ENCODE data around the gene JCAD.
"Not testable (repeated sequence)": the region's sequence is repeated elsewhere in the genome, so short reads cannot be mapped to it uniquely, and the experiment has no call there.

JCAD gene

GRCh38 chr10:29982997-29983648 lies 76.3 kb downstream of the JCAD start:
- DNase-seq (ENCODE audit: low read depth in 2 of 2), result no peak

- DNase-seq (ENCODE audit: low read depth in 2 of 2), result no peak
These were observed 77.9 kb downstream of the JCAD start for GRCh38 chr10:29981510-29981909.

DNA sequence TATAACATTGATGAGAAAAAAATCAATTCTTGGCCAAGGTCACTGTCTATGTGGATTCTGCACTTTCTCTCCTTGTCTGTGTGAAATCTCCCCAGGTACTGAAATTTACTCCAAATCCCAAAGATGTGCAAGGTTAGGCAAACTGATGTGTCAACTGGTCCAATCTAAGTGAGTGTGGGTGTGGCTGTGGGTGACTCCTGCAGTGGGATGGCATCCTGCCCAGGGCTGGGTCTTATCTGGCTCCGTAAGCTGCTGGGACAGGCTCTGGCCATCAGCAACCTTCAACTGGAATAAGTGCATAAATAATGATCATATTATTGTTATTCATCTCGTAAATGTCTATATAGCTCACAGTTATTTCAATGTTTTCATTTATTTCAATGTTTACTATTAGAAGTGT lies 79.3 kb downstream of the JCAD start:
- no peak for DNase-seq (ENCODE audit: low read depth in 2 of 2)

DNA sequence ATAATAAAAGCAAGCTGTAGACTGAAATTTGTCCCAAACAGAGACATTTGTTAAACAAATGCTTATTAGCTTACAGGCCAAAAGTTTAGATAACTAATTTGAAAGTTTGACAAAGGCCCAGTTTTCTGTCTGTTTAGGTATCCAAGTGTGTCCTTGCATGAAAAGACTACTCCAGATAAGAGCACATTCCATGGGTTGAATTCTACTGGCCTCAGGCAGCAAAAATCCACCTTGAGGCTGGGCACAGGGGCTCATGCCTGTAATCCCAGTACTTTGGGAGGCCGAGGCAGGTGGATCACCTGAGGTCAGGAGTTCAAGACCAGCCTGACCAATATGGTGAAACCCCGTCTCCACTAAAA lies 80.0 kb downstream of the JCAD start:
- DNase-seq (ENCODE audit: low read depth in 2 of 2), result not testable (repeated sequence)

- no peak for DNase-seq (ENCODE audit: low read depth in 2 of 2)
These were observed 82.2 kb downstream of the JCAD start for GRCh38 chr10:29977171-29977570.

DNA sequence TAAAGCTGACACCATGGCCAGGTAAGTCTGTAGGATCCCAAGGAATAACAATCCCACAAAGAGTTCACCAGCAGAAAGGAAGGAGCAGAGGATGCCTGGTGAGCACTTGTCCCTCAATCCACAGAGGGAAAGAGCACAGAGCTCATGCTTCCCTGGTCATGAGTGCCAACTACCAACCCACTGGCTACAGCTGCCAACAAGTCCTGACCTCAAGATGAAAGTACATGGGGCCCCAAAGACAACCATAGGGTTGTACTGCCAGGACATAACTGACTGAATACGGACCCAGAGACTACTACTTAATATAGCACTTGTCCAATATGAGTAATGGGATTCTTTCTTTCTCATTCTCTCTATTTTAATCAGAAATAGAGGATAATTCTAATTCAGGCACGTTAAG lies 83.3 kb downstream of the JCAD start:
- no peak for DNase-seq (ENCODE audit: low read depth in 2 of 2)

GRCh38 chr10:29974773-29975172 lies 84.6 kb downstream of the JCAD start:
- no peak for DNase-seq (ENCODE audit: low read depth in 2 of 2)

GRCh38 chr10:29973921-29974320 lies 85.5 kb downstream of the JCAD start:
- no peak for DNase-seq (ENCODE audit: low read depth in 2 of 2)

DNA sequence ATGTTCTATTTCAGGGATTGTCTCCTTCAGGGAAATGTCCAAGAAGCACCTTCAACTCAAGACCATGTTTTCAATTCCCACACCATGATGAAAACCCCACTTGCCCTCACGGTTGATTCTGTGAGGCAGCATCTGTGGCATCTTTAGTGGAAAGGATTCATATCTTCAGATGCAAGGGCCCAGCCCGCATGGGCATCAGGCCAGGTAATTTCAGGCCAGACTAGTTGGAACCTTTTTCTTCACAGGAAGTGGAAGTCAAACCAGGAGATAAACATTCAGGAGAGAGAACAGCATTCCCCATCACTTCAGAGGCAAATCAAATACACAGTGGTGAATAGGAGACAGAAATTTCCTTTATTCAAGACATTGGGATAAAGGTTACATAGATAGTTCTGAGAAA lies 88.8 kb downstream of the JCAD start:
- DNase-seq (ENCODE audit: low read depth in 2 of 2), result no peak

DNA sequence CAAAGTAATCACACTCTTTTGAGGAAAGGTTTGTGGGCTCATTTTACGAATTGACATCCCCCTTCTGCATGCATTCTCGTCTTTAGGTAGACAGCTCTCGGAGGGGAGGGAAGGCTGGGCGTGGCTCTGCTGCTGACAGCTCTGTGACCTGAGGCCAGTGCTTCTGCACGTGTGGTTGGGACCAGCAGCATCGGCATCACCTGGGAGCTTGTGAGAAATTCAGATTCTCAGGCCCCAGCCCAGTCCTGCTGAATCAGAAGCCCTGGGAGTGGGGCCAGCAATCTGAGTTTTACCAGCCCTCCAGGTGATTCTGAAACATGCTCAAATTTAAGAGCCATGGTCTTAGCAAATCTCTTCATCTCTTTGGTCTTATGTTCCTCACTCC lies 89.4 kb downstream of the JCAD start:
- DNase-seq (ENCODE audit: low read depth in 2 of 2), result no peak

- DNase-seq (ENCODE audit: low read depth in 2 of 2), result no peak
These were observed 90.0 kb downstream of the JCAD start for GRCh38 chr10:29969255-29970011.

DNA sequence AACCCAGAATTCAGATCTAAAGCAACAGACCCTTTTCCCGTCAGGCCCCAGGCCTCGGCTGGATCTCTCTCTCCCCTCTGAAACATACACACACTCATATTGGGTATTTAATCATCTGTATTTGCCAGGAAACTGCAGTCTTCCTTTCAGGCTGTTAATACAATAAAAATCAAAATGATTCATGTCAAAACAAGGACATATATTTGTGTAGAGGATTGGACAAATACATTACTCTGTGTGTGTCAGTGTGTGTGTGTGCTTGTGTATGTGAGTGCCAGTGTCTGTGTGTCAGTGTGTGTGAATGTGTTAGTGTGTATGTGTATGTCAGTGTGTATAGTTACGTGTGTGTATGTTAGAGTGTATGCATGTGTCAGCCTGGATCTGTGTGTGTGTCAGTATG lies 90.8 kb downstream of the JCAD start:
- no peak for DNase-seq (ENCODE audit: low read depth in 2 of 2)

GRCh38 chr10:29966269-29966668 lies 93.1 kb downstream of the JCAD start:
- DNase-seq (ENCODE audit: low read depth in 2 of 2), result no peak

Measured in stimulated activated CD8-positive, alpha-beta memory T cell treated with anti-CD3 and anti-CD28 coated beads, Interleukin-15, amount 100 ng/mL, for 4 hours (primary cell).